ENCODE results near the gene VWC2. TPM values are rescaled to one million over a fixed set of nuclear protein-coding genes. Genes with fewer than 3 reads are reported as not detected.

VWC2 gene
- total and polyA plus RNA-seq, 8 donors = under 0.01 to 0.04 (median 0.03) TPM; not detected in 4

- Histone ChIP-seq H3K9me3 (no peaks in the 10 kb centered on the region), H3K36me3 (no peaks in the 10 kb centered on the region), H3K4me1 (no peaks in the 10 kb centered on the region), H3K27ac (no peak overlapping the region), H3K4me3 (no peak overlapping the region), H3K27me3 (no peaks in the 10 kb centered on the region)
- WGBS, 2 donors = 67 to 82% methylated on average over 6 of the region's 6 CpGs
- TF ChIP-seq CTCF (IDR thresholded peaks at IDR 0.05) = no peak
- FAIRE-seq = no peak
- intact Hi-C loops (cut with DNase I) = no loop called here
- DNase-seq = no peak
- no peak for ATAC-seq
Measured at GRCh38 chr7:49797987-49798660, 24.7 kb downstream of the VWC2 start.

- whole genome bisulfite sequencing, 2 donors = 73 to 80% methylated on average over 5 of the region's 5 CpGs
- Histone ChIP-seq H3K27ac (no peak overlapping the region), H3K9me3 (no peaks in the 10 kb centered on the region), H3K27me3 (no peaks in the 10 kb centered on the region), H3K4me3 (no peak overlapping the region), H3K4me1 (no peaks in the 10 kb centered on the region), H3K36me3 (no peaks in the 10 kb centered on the region)
- TF ChIP-seq CTCF (IDR thresholded peaks at IDR 0.05) = no peak
- intact Hi-C loops (cut with DNase I) = no loop called here
- ATAC-seq (no peak), FAIRE-seq (no peak), DNase-seq (no peak)
Measured at GRCh38 chr7:49800031-49800430, 26.6 kb downstream of the VWC2 start.

- no peak overlapping the region for H3K4me3 ChIP-seq
- H3K36me3 ChIP-seq = no peaks in the 10 kb centered on the region
- FAIRE-seq (no peak), ATAC-seq (no peak), DNase-seq (no peak)
- H3K4me1 ChIP-seq = no peaks in the 10 kb centered on the region
- H3K27me3 ChIP-seq = no peaks in the 10 kb centered on the region
- no peaks in the 10 kb centered on the region for H3K9me3 ChIP-seq
- no peak for TF ChIP-seq CTCF (IDR thresholded peaks at IDR 0.05)
- intact Hi-C loops (cut with DNase I) = no loop called here
- WGBS, 2 donors = 94% methylated on average over 15 of the region's 15 CpGs
- no peak overlapping the region for H3K27ac ChIP-seq
Measured at GRCh38 chr7:49802600-49802999, 29.2 kb downstream of the VWC2 start.

- TF ChIP-seq CTCF (IDR thresholded peaks at IDR 0.05) = no peak
- H3K27ac ChIP-seq = no peak overlapping the region
- H3K4me1 ChIP-seq = no peaks in the 10 kb centered on the region
- ATAC-seq (no peak), FAIRE-seq (no peak), DNase-seq (no peak)
- no peaks in the 10 kb centered on the region for H3K9me3 ChIP-seq
- intact Hi-C loops (cut with DNase I) = no loop called here
- no peaks in the 10 kb centered on the region for H3K27me3 ChIP-seq
- no peak overlapping the region for H3K4me3 ChIP-seq
- 85 to 90% methylated on average over 4 of the region's 4 CpGs for WGBS, 2 donors
- no peaks in the 10 kb centered on the region for H3K36me3 ChIP-seq
Measured at GRCh38 chr7:49803812-49804211, 30.4 kb downstream of the VWC2 start.

- no peak for ATAC-seq
- WGBS, 2 donors = 76 to 79% methylated on average over 2 of the region's 2 CpGs
- DNase-seq = no peak
- Histone ChIP-seq H3K36me3 (no peaks in the 10 kb centered on the region), H3K4me3 (no peak overlapping the region), H3K27ac (no peak overlapping the region), H3K9me3 (no peaks in the 10 kb centered on the region), H3K27me3 (no peaks in the 10 kb centered on the region), H3K4me1 (no peaks in the 10 kb centered on the region)
- intact Hi-C loops (cut with DNase I) = no loop called here
- FAIRE-seq = no peak
- TF ChIP-seq CTCF (IDR thresholded peaks at IDR 0.05) = no peak
Measured at GRCh38 chr7:49805371-49806007, 32.1 kb downstream of the VWC2 start.
